SIG-M5 (cell line): Measurements from ENCODE around the gene NCOA7.

Experiments used
- DNase-seq: peaks from one replicate; lab custom pipeline; 2025; lab: John Stamatoyannopoulos, UW

The NCOA7 gene

GRCh38 chr6:125974214-125974866 is 183.6 kb downstream of the NCOA7 start:
- no peak for DNase-seq

GRCh38 chr6:125979101-125979500 is 188.3 kb downstream of the NCOA7 start:
- no peak for DNase-seq
